Activated CD4-positive, alpha-beta T cell treated with anti-CD3 and anti-CD28 coated beads for 48 hours (primary cell): ENCODE measurements around the gene SLC2A13.
"Not testable (repeated sequence)": the region's sequence is repeated elsewhere in the genome, so short reads cannot be mapped to it uniquely, and the experiment has no call there.

Experiments used
- DNase-seq: peaks from one replicate; pipeline ENCODE4 v3.0.0-alpha.2; 2020

The SLC2A13 gene

GRCh38 chr12:40104461-40105264 lies 1.2 kb downstream of the SLC2A13 start:
- DNase-seq = peak; percentile 8

GRCh38 chr12:40103043-40103442 lies 2.8 kb downstream of the SLC2A13 start:
- no peak for DNase-seq

- DNase-seq = no peak
These were observed 4.1 kb downstream of the SLC2A13 start for GRCh38 chr12:40101747-40102146.

- no peak for DNase-seq
These were observed 6.4 kb downstream of the SLC2A13 start for GRCh38 chr12:40099423-40099853.

GRCh38 chr12:40098406-40099145 lies 7.3 kb downstream of the SLC2A13 start:
- DNase-seq = no peak

- no peak for DNase-seq
These were observed 12.4 kb downstream of the SLC2A13 start for GRCh38 chr12:40093512-40093911.

GRCh38 chr12:40086471-40086870 lies 19.4 kb downstream of the SLC2A13 start:
- no peak for DNase-seq

GRCh38 chr12:40078266-40078665 lies 27.6 kb downstream of the SLC2A13 start:
- DNase-seq = no peak

- DNase-seq = no peak
These were observed 30.4 kb downstream of the SLC2A13 start for GRCh38 chr12:40075458-40075857.

GRCh38 chr12:40068416-40068815 lies 37.5 kb downstream of the SLC2A13 start:
- DNase-seq = no peak

- no peak for DNase-seq
These were observed 40.2 kb downstream of the SLC2A13 start for GRCh38 chr12:40065636-40066035.

- no peak for DNase-seq
These were observed 42.5 kb downstream of the SLC2A13 start for GRCh38 chr12:40063414-40063813.

- DNase-seq = no peak
These were observed 47.1 kb downstream of the SLC2A13 start for GRCh38 chr12:40058721-40059190.

- no peak for DNase-seq
These were observed 49.5 kb downstream of the SLC2A13 start for GRCh38 chr12:40056373-40056772.

GRCh38 chr12:40055776-40056175 lies 50.1 kb downstream of the SLC2A13 start:
- no peak for DNase-seq

GRCh38 chr12:40055228-40055579 lies 50.7 kb downstream of the SLC2A13 start:
- no peak for DNase-seq

- no peak for DNase-seq
These were observed 51.2 kb downstream of the SLC2A13 start for GRCh38 chr12:40054555-40055227.

GRCh38 chr12:40049268-40049667 lies 56.6 kb downstream of the SLC2A13 start:
- no peak for DNase-seq

GRCh38 chr12:40047002-40047401 lies 58.9 kb downstream of the SLC2A13 start:
- not testable (repeated sequence) for DNase-seq

GRCh38 chr12:40045656-40046055 lies 60.2 kb downstream of the SLC2A13 start:
- no peak for DNase-seq

GRCh38 chr12:40044396-40044795 lies 61.5 kb downstream of the SLC2A13 start:
- DNase-seq = no peak

GRCh38 chr12:40039598-40039997 lies 66.3 kb downstream of the SLC2A13 start:
- DNase-seq = no peak

- DNase-seq = no peak
These were observed 67.3 kb downstream of the SLC2A13 start for GRCh38 chr12:40038619-40039018.

GRCh38 chr12:40034712-40035111 lies 71.2 kb downstream of the SLC2A13 start:
- no peak for DNase-seq
